KMS-11 (cell line): ENCODE results near the gene MUC22.

Experiments
- H2AFZ ChIP-seq: fragments of 200-600 bp; sonication (generic); 2 replicates; pipeline ENCODE4 v1.6.1; 2016; ENCODE audit warnings: antibody characterized with exemption, mixed run types, low read depth
- H3K27ac ChIP-seq: fragments of 200-600 bp; sonication (generic); 2 replicates; pipeline ENCODE4 v1.6.1; 2016; ENCODE audit warnings: mild to moderate bottlenecking, mixed run types
- H3K27me3 ChIP-seq: fragments of 200-600 bp; sonication (generic); 2 replicates; pipeline ENCODE4 v1.6.1; 2017; ENCODE audit warnings: mild to moderate bottlenecking, low read depth, mixed run types, moderate library complexity; ENCODE audit not compliant: insufficient read depth
- H3K36me3 ChIP-seq: fragments of 200-600 bp; sonication (generic); 2 replicates; pipeline ENCODE4 v1.6.1; 2017; ENCODE audit warnings: mild to moderate bottlenecking, mixed run types; ENCODE audit not compliant: insufficient read depth
- H3K4me1 ChIP-seq: fragments of 200-600 bp; sonication (generic); 2 replicates; pipeline ENCODE4 v1.6.1; 2016; ENCODE audit warnings: mild to moderate bottlenecking, low read depth, mixed run types; ENCODE audit not compliant: poor library complexity, severe bottlenecking
- H3K4me2 ChIP-seq: fragments of 200-600 bp; sonication (generic); 2 replicates; pipeline ENCODE4 v1.7.0; 2016; ENCODE audit warnings: mild to moderate bottlenecking, mixed run types
- H3K4me3 ChIP-seq: fragments of 200-600 bp; sonication (generic); IDR thresholded peaks from 2 replicates; pipeline ENCODE4 v1.6.1; 2017; ENCODE audit warnings: low read depth, low read length, mixed read lengths; ENCODE audit not compliant: insufficient read depth
- H3K79me2 ChIP-seq: fragments of 200-600 bp; sonication (generic); 2 replicates; pipeline ENCODE4 v1.6.1; 2016; ENCODE audit warnings: low read depth, mixed run types; ENCODE audit not compliant: insufficient read depth
- H3K9ac ChIP-seq: fragments of 200-600 bp; sonication (generic); 2 replicates; pipeline ENCODE4 v1.6.1; 2016; ENCODE audit warnings: mild to moderate bottlenecking, mixed run types
- H4K20me1 ChIP-seq: fragments of 200-600 bp; sonication (generic); 2 replicates; pipeline ENCODE4 v1.6.1; 2016; ENCODE audit warnings: mild to moderate bottlenecking, mixed run types; ENCODE audit not compliant: insufficient read depth
- TF ChIP-seq, protein P1 (sequence below): fragments of 200-600 bp; sonication (generic); conservative IDR thresholded peaks from 2 replicates; pipeline ENCODE4 v1.6.1; 2017; ENCODE audit warnings: low read depth, mild to moderate bottlenecking, antibody characterized with exemption, low read length, moderate library complexity, mixed read lengths

Gene MUC22

DNA sequence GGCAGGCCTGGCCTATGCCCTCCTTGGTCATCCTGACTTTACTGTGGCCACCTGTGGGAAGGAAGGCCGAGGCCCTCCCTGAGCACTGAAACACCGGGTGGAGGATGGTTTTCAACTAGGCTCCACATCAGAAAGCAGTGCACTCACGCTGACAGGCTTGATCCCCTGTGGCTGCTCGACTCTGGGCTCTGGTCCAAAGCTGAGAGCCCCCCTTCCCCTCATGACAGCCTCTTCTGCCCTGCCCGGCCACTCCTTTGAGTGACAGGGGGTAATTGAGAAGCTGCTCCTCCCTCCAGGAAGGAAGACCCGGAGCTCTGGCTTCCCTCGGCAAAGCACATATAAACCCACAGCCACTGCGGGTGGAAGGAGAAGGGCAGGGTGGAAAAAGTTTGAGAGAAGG, 43.6 kb downstream of the MUC22 start:
- no peaks in the 10 kb centered on the region for H3K36me3 ChIP-seq
- H4K20me1 ChIP-seq, result no peaks in the 10 kb centered on the region
- TF ChIP-seq, protein P1, sequence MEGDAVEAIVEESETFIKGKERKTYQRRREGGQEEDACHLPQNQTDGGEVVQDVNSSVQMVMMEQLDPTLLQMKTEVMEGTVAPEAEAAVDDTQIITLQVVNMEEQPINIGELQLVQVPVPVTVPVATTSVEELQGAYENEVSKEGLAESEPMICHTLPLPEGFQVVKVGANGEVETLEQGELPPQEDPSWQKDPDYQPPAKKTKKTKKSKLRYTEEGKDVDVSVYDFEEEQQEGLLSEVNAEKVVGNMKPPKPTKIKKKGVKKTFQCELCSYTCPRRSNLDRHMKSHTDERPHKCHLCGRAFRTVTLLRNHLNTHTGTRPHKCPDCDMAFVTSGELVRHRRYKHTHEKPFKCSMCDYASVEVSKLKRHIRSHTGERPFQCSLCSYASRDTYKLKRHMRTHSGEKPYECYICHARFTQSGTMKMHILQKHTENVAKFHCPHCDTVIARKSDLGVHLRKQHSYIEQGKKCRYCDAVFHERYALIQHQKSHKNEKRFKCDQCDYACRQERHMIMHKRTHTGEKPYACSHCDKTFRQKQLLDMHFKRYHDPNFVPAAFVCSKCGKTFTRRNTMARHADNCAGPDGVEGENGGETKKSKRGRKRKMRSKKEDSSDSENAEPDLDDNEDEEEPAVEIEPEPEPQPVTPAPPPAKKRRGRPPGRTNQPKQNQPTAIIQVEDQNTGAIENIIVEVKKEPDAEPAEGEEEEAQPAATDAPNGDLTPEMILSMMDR, result no peak
- H2AFZ ChIP-seq, result no peak overlapping the region
- no peak overlapping the region for H3K9ac ChIP-seq
- no peaks in the 10 kb centered on the region for H3K79me2 ChIP-seq
- H3K27ac ChIP-seq, result no peak overlapping the region
- no peaks in the 10 kb centered on the region for H3K27me3 ChIP-seq
- H3K4me1 ChIP-seq, result peaks cover 7% of the 10 kb centered on the region
- no peak overlapping the region for H3K4me2 ChIP-seq
- H3K4me3 ChIP-seq, result no peak overlapping the region

DNA sequence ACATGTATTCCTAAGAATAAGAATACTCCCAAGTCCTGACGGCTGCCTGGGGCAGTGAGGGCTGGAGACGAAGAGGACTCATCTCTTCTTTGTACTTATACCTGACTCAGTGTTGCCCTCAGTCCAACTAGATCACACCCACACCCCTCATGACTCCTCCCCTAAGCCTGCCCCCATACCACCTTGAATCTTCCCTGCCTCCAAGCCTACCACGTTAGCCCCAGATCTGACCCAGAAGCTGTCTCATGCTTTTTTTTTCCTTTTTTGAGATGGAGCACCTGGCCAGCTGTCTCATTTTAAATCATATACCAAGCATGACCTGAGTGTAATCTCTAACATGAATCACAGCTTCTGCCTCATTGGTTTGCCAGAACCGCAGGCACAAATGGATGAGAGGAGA, 45.2 kb downstream of the MUC22 start:
- no peak overlapping the region for H3K4me3 ChIP-seq
- no peak overlapping the region for H2AFZ ChIP-seq
- H3K27ac ChIP-seq, result no peak overlapping the region
- TF ChIP-seq, protein P1, result no peak
- H3K4me2 ChIP-seq, result no peak overlapping the region
- H3K36me3 ChIP-seq, result no peaks in the 10 kb centered on the region
- no peaks in the 10 kb centered on the region for H3K27me3 ChIP-seq
- H3K4me1 ChIP-seq, result peaks cover 7% of the 10 kb centered on the region
- no peaks in the 10 kb centered on the region for H4K20me1 ChIP-seq
- H3K79me2 ChIP-seq, result no peaks in the 10 kb centered on the region
- H3K9ac ChIP-seq, result no peak overlapping the region

DNA sequence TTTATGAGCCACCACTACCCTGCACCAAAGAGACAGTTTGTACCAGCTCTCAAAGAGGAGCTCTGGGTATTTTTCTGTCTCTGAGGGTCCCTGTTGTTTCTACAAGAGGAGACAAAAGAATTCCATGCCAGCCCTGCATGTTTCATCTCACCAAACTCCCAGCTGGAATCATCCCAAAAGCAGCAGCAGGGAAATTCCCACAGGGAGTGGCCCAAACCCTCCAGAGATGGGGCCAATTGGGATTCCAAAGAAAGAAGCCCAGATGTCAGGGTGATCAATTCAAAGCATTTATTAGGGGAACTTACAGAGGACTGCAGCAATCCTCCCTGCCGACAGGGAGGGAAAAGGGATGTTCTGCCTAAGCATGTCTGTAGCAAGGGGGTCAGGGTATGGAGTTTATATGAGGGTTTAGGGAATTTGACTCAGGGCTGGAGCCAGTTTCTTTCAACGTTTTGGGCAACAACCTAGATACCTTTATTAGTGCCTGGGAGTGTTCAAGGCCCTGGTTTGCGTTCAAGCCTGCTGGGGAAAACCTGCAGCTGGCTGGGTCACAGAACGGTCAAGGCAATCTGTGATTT, 47.2 kb downstream of the MUC22 start:
- Histone ChIP-seq H3K4me3 (no peak overlapping the region), H3K27me3 (no peaks in the 10 kb centered on the region), H3K79me2 (no peaks in the 10 kb centered on the region), H4K20me1 (no peaks in the 10 kb centered on the region), H3K4me1 (peaks cover 7% of the 10 kb centered on the region), H3K4me2 (no peak overlapping the region), H3K27ac (no peak overlapping the region), H3K9ac (no peak overlapping the region), H3K36me3 (no peaks in the 10 kb centered on the region), H2AFZ (no peak overlapping the region)
- TF ChIP-seq, protein P1, result no peak

DNA sequence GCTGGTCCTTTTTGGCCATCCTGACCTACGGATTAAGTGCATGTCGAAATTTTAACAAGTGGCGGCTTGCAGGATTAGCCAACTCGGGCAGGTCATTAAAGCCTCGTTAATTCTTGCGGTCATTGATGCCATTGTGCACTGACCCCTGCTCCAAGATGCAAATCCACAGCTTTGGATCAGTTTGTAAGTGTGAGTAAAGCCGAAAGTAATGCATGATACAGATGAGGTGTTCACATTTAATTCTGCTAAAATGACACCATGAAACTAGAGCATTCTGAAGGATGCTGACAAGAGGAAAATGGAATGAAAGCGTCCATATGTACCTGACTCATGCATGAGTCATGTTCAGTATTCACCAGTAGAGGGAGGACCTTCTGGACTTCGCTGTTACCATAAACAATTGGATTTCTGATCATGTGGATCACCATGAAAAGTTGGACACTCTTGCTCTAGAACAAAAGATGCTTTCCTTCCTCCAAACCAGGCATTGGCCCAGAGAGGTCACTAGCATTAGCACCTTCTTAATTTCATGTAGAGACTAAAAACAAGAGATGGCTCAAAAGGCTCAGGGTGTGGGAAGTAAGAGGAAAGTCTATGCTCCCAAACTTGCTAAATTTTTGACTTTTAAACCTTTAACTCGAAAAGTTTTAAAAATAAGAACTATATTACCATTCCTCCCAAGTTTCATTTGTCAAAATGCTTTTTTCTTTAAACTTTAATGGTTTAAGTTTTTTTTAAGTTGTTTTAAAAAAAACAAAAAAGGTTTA, 48.0 kb downstream of the MUC22 start:
- peaks cover 7% of the 10 kb centered on the region for H3K4me1 ChIP-seq
- TF ChIP-seq, protein P1, result peak; percentile 68
- H3K27ac ChIP-seq, result no peak overlapping the region
- no peak overlapping the region for H3K4me2 ChIP-seq
- H3K79me2 ChIP-seq, result no peaks in the 10 kb centered on the region
- no peak overlapping the region for H3K9ac ChIP-seq
- H3K36me3 ChIP-seq, result no peaks in the 10 kb centered on the region
- no peaks in the 10 kb centered on the region for H3K27me3 ChIP-seq
- no peak overlapping the region for H3K4me3 ChIP-seq
- no peak overlapping the region for H2AFZ ChIP-seq
- no peaks in the 10 kb centered on the region for H4K20me1 ChIP-seq
